Thoracic aorta (tissue), 2 donors: Measurements from ENCODE around the gene ROBO1. TPM values are rescaled to one million over a fixed set of nuclear protein-coding genes. Genes with fewer than 3 reads are reported as not detected.

ENCODE experiments used
- ATAC-seq: fragments of 150-250 bp; one replicate; pipeline ENCODE4 v1.8.0; 2017; ENCODE audit warnings: low read depth; ENCODE audit not compliant: insufficient number of reproducible peaks, low FRiP score
- DNase-seq: peaks from one replicate; pipeline ENCODE4 v3.0.0-alpha.2; 2020; ENCODE audit warnings: low spot score
- H3K27ac ChIP-seq, 2 donors: fragments of 200-600 bp; sonication (generic); 1 replicate in 1 of 2; 2 replicates in 1 of 2; pipeline ENCODE4 v1.5.1; 2016; ENCODE audit warnings: mild to moderate bottlenecking in 2 of 2, moderate library complexity in 2 of 2
- H3K27me3 ChIP-seq: fragments of 200-600 bp; sonication (generic); replicated peaks from 2 replicates; pipeline ENCODE4 v1.6.0; 2016; ENCODE audit warnings: mild to moderate bottlenecking; ENCODE audit not compliant: insufficient read depth
- H3K36me3 ChIP-seq: fragments of 200-600 bp; sonication (generic); one replicate; pipeline ENCODE4 v1.5.1; 2016
- H3K4me1 ChIP-seq, 2 donors: fragments of 200-600 bp; sonication (generic); 1 replicate in 1 of 2; 2 replicates in 1 of 2; pipeline versions ENCODE4 v1.5.1 to v1.6.0; 2016; ENCODE audit warnings: low read depth in 2 of 2, mild to moderate bottlenecking in 1 of 2; ENCODE audit not compliant: control insufficient read depth in 1 of 2
- H3K4me3 ChIP-seq: fragments of 200-600 bp; sonication (generic); 2 replicates; pipeline ENCODE4 v1.5.1; 2016; ENCODE audit warnings: mild to moderate bottlenecking
- H3K9me3 ChIP-seq: fragments of 200-600 bp; sonication (generic); 2 replicates; pipeline ENCODE4 v1.5.1; 2016
- total RNA-seq, 2 donors: library from RNA; depleted of rRNA; stranded (reverse); fragments of >200 nt; gene quantifications; one replicate each; pipeline versions ENCODE4 v1.1.0 to v1.2.3, GENCODE V29; 2016
- TF ChIP-seq, protein P1 (sequence below): fragments of 200-600 bp; sonication (generic); IDR thresholded peaks from one replicate; pipeline ENCODE4 v1.5.1; 2019; ENCODE audit warnings: antibody characterized with exemption

The ROBO1 gene
- total RNA-seq, 2 donors from 2014 or later = 13.3 to 24.4 TPM

DNA sequence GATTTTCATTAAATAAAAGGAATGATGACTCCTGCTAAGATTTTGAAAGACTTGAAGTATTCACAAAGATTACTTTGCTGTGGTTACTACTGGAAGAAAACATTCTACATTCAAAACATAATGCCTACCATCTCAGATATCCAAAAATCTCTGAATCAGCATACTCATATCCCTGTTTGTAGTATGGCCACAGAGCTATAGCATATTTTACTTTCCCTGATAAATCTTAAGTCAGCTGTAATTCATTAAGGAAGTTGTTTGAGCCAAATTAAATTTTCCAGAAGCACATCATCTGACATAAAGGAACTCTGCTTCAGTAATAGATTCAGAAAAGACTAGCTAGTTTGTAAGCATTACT is 942.0 kb downstream of the ROBO1 start:
- H3K27ac ChIP-seq = no peak overlapping the region
- H3K36me3 ChIP-seq = no peaks in the 10 kb centered on the region
- DNase-seq (no peak), ATAC-seq (no peak)
- H3K4me3 ChIP-seq = no peak overlapping the region
- TF ChIP-seq, protein P1, sequence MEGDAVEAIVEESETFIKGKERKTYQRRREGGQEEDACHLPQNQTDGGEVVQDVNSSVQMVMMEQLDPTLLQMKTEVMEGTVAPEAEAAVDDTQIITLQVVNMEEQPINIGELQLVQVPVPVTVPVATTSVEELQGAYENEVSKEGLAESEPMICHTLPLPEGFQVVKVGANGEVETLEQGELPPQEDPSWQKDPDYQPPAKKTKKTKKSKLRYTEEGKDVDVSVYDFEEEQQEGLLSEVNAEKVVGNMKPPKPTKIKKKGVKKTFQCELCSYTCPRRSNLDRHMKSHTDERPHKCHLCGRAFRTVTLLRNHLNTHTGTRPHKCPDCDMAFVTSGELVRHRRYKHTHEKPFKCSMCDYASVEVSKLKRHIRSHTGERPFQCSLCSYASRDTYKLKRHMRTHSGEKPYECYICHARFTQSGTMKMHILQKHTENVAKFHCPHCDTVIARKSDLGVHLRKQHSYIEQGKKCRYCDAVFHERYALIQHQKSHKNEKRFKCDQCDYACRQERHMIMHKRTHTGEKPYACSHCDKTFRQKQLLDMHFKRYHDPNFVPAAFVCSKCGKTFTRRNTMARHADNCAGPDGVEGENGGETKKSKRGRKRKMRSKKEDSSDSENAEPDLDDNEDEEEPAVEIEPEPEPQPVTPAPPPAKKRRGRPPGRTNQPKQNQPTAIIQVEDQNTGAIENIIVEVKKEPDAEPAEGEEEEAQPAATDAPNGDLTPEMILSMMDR = no peak
- peaks cover 0 to 24% of the 10 kb centered on the region in 2 donors for H3K4me1 ChIP-seq
- H3K27me3 ChIP-seq = no peaks in the 10 kb centered on the region
- no peaks in the 10 kb centered on the region for H3K9me3 ChIP-seq

DNA sequence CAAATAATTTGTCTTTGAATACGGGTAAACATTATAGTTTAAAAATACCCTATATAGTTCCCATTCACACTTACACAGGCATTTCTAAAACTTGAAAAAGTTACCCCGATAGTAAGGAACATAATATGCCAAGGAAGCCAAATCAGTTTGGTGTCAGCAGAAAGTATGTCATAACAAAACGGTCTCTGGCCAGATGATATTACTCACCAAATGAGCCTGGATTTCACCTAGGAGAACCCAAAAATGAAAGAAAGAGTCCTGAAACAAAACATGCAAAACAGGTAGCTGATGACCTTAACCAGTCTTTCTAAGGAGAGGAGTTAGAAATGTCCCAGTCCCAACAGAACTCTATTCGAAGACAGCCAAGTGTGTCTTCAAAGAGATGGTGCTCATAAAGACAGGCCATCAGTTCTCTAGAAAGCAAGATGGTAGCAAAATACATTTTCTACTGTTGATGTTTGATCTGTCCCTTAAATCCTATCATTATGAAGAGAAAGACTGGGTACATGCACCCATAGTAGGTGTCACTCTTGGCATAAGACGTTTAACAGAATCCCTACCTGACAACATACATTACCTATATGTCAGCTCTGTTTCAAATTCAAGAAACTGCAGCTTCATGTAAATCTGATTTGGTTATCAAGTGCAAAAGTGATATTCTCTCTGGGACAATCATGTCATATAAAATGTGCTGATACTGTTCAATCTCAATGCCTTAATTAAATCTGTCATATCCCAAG is 942.5 kb downstream of the ROBO1 start:
- no peak overlapping the region for H3K27ac ChIP-seq
- no peaks in the 10 kb centered on the region for H3K9me3 ChIP-seq
- no peak overlapping the region for H3K4me3 ChIP-seq
- H3K36me3 ChIP-seq = no peaks in the 10 kb centered on the region
- DNase-seq (no peak), ATAC-seq (no peak)
- TF ChIP-seq, protein P1 = no peak
- H3K27me3 ChIP-seq = no peaks in the 10 kb centered on the region
- peaks cover 0 to 29% of the 10 kb centered on the region in 2 donors for H3K4me1 ChIP-seq

DNA sequence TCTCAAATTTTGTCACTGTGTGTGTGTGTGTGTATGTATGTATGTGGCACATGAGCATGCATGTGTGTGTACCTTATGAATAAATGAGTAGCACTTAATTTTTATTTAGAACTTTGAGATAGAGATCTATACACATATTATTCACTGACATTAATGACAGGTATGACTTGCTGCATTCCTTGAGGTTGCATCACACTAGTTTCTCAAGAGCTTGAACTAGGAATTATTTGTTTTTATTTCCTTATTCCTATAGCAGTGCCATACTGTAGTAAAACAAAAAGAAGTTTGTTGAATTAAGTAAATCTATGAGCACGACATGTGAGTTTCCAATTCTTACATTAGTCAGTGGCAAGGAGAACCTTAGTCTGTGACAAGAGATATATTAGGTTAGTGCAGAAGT is 943.9 kb downstream of the ROBO1 start:
- TF ChIP-seq, protein P1 = no peak
- Histone ChIP-seq H3K27me3 (no peaks in the 10 kb centered on the region), H3K36me3 (no peaks in the 10 kb centered on the region), H3K27ac (no peak overlapping the region), H3K4me1 (peaks cover 0 to 37% of the 10 kb centered on the region in 2 donors), H3K9me3 (no peaks in the 10 kb centered on the region), H3K4me3 (no peak overlapping the region)
- DNase-seq (no peak), ATAC-seq (no peak)

DNA sequence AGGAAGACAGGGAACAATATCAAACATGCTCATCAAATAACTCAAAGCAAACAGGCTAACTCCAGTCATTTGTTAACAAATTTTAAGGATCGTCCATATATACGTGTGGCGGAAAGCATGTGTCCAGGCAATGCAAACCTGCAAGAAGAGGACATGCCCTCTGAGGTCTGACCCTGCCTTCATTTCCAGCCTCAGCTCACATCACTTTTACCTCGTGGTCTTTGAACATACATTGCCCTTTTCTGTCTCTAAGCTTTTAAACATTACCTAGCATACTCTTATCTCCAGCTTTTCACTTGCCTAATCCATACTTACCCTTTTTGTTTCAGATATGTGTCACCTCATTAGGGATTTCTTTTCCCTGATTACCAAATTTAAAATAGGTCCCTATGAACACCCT is 944.4 kb downstream of the ROBO1 start:
- no peaks in the 10 kb centered on the region for H3K36me3 ChIP-seq
- peaks cover 0 to 37% of the 10 kb centered on the region in 2 donors for H3K4me1 ChIP-seq
- H3K9me3 ChIP-seq = no peaks in the 10 kb centered on the region
- H3K27ac ChIP-seq = no peak overlapping the region
- no peaks in the 10 kb centered on the region for H3K27me3 ChIP-seq
- H3K4me3 ChIP-seq = no peak overlapping the region
- ATAC-seq = no peak
- TF ChIP-seq, protein P1 = no peak
- no peak for DNase-seq

DNA sequence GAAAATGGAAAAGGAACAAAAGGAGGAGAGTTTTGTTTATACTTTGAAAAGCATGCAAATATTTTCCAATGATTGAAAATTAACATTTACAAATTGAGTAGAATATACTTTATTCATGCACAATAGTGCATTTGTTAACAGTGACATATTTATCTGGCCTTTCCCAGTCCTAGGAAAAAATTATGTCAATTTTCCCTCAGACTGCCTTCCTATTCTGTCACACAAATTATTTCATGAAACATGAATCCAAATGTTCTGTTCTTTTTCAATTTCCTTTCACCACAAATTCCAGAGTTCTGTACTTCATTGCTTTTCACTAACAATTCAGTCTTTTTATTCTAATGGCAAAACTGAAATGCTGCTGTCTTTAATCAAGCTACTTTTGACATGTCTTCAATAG is 945.1 kb downstream of the ROBO1 start:
- no peak overlapping the region for H3K4me3 ChIP-seq
- ATAC-seq = no peak
- TF ChIP-seq, protein P1 = no peak

More for the DNA sequence above, 945.1 kb downstream of the ROBO1 start:
- Histone ChIP-seq H3K36me3 (no peaks in the 10 kb centered on the region), H3K27ac (no peak overlapping the region), H3K4me1 (peaks cover 0 to 40% of the 10 kb centered on the region in 2 donors), H3K9me3 (no peaks in the 10 kb centered on the region), H3K27me3 (no peaks in the 10 kb centered on the region)
- DNase-seq = no peak
